Mammary epithelial cell (primary cell): Measurements from ENCODE around the gene BAG2.

Source experiments
- CTCF ChIP-seq, 2 donors: IDR thresholded peaks in 1 of 2; conservative IDR thresholded peaks in 1 of 2; 2 replicates each; pipeline ENCODE4 v1.5.1; 2011 to 2012; ENCODE audit warnings: inconsistent platforms in 2 of 2, low read length in 2 of 2, mild to moderate bottlenecking in 2 of 2, control low read depth in 1 of 2, low read depth in 1 of 2; ENCODE audit not compliant: insufficient read depth in 1 of 2; ENCODE audit errors: extremely low read depth in 1 of 2
- EZH2 ChIP-seq: IDR thresholded peaks from 2 replicates; pipeline ENCODE4 v1.6.1; 2012; ENCODE audit warnings: low read length, inconsistent platforms, borderline replicate concordance

- TF ChIP-seq CTCF (conservative IDR thresholded peaks at IDR 0.05 in 1 of 2, IDR thresholded peaks at IDR 0.05 in 1 of 2; ENCODE audit: extremely low read depth in 1 of 2, insufficient read depth in 1 of 2, low read depth in 1 of 2, low read length in 2 of 2): no peak
- no peak for TF ChIP-seq EZH2
Measured at GRCh38 chr6:57158658-57159057, 13.5 kb upstream of the BAG2 start.
